Stimulated activated naive CD8-positive, alpha-beta T cell treated with anti-CD3 and anti-CD28 coated beads, Interleukin-15, amount 100 ng/mL, for 72 hours (primary cell): ENCODE data around the gene SZT2.

Experiments used
- ATAC-seq: fragments of 150-1000 bp; cut with Tn5 transposase; 2 replicates; pipeline ENCODE4 v1.10.0; 2021; ENCODE audit warnings: mild to moderate bottlenecking, moderate library complexity
- DNase-seq, 2 donors: peaks; one replicate each; pipeline ENCODE4 v3.0.0; 2021 to 2022
- H3K27ac Mint-ChIP-seq, 2 donors: one replicate each; pipeline ENCODE4 v1.8.0; 2022; ENCODE audit warnings: mild to moderate bottlenecking in 2 of 2, mixed read lengths in 2 of 2, moderate library complexity in 2 of 2
- H3K27me3 Mint-ChIP-seq: one replicate; pipeline ENCODE4 v1.8.0; 2022; ENCODE audit warnings: mixed read lengths
- H3K4me1 Mint-ChIP-seq: one replicate; pipeline ENCODE4 v1.8.0; 2022; ENCODE audit warnings: mild to moderate bottlenecking, mixed read lengths
- H3K4me3 Mint-ChIP-seq, 2 donors: one replicate each; pipeline ENCODE4 v1.8.0; 2022; ENCODE audit warnings: mild to moderate bottlenecking in 2 of 2, mixed read lengths in 2 of 2, moderate library complexity in 1 of 2
- H3K9me3 Mint-ChIP-seq, 2 donors: one replicate each; pipeline ENCODE4 v1.8.0; 2022; ENCODE audit warnings: mixed read lengths in 2 of 2

Gene SZT2

DNA sequence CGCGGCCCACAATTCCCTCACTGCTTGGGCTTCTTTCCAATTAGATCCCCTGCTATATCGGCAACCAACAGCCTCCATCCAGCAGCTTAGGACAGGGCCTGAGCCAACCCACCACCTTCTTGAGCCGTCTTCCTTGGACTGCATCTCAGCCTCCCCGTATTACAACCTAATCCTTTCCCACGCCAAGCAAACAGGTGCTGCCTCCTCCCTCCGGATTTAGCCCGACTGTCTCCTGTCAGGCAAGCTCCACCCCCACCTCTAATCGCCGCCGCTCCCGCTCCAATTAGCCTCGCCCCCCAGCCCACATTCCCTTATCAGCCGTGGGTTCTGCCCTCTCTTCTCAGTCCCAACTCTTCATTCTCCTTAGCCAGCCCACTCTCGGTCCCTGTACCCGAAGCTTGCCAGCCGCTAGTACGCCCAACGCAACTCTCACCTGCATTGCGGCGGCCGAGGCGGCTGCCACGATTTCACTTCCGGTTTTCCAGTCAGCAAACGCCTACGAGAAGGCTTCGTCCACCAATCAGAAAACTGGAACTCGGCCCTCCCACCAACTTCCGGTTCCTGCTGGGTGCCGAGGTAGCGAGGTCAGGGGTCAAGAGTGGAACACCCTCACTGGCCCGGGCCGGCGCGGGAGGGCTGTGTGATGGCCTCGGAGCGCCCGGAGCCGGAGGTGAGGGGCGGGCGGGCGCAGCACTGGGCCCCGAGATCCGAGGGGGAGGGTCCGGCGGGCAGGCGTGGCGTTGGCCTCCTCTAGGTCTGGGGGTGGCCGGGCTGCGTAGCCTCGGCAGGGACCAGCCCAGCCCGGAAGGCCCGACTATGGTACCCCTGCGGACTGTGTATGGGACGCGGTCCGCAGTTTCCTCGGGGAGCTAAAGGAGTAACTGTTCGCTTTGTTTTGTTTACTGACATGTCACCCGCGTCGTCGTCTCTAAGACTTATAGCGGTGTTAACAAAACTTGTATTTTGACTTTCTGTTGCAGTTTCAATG, at the start of gene SZT2, which contains the start of gene MED8:
SZT2 (plus strand) TSS at position 574 of the 988 bp plus-strand sequence; CDS start at position 644, 70 bp downstream.
MED8 (minus strand) TSS at position 475 of the 988 bp plus-strand sequence; CDS start at position 439, 36 bp downstream.
- Mint-ChIP-seq H3K4me1 (peaks cover 46% of the 10 kb centered on the region), H3K9me3 (no peaks in the 10 kb centered on the region), H3K27ac (peak within 1 kb of the TSS; percentile 98 to 100), H3K27me3 (no peaks in the 10 kb centered on the region), H3K4me3 (peak within 1 kb of the TSS; percentile 94 to 99)
- ATAC-seq (peak; percentile 99), DNase-seq (peak; percentile 88 to 95)

DNA sequence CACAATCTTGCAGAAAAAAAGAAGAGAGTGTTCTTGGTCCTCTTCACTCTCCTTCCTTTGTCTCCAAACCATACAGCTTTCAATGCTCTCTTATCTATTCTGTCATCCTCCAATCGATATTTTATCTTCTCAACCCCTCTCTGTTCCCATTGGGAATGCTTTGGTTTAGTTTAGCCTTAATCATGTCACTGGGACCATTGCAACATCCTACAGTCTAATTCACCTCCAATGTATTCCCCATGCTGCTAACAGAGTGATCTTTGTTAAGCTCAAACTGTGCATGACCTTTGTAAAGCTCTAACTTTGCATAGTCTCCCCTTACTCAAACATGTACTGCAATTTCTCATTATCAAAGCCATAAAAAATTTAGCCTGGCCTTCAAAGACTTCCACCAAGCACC, 49.1 kb upstream of the SZT2 start:
- Mint-ChIP-seq H3K4me3 (no peak overlapping the region), H3K27me3 (no peaks in the 10 kb centered on the region), H3K9me3 (no peaks in the 10 kb centered on the region), H3K4me1 (no peaks in the 10 kb centered on the region), H3K27ac (no peak overlapping the region)
- ATAC-seq: no peak
- no peak for DNase-seq

DNA sequence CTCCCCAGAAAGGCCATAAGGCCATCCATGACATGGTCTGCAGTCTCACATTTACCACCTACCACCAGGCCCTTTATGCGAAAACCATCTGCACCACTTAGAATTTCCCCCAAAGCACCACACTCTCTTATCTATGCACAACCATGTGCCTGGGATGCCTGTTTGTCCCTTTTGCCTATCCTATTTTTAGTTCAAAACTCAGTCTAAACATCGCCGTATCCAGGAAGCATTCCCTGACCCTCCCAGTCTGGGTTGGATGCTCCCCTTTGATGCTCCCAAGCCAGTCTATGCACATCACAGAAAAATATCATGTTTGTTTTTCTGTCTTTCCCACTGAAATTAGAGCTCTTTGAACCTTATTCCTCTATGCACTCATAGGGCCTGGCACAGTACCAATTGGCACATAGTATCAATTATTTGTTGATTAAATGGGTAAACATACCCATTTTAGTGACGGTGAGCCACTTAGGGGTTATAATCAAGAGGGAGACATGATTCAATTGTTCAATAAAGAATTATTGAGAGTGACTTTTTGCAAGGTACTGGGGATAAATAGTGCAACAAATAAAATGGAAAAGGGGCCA, 45.3 kb upstream of the SZT2 start:
- no peaks in the 10 kb centered on the region for H3K27me3 Mint-ChIP-seq
- peaks cover 8% of the 10 kb centered on the region for H3K4me1 Mint-ChIP-seq
- no peak overlapping the region for H3K4me3 Mint-ChIP-seq
- H3K27ac Mint-ChIP-seq: no peak overlapping the region
- no peaks in the 10 kb centered on the region for H3K9me3 Mint-ChIP-seq
- no peak for DNase-seq
- ATAC-seq: no peak

DNA sequence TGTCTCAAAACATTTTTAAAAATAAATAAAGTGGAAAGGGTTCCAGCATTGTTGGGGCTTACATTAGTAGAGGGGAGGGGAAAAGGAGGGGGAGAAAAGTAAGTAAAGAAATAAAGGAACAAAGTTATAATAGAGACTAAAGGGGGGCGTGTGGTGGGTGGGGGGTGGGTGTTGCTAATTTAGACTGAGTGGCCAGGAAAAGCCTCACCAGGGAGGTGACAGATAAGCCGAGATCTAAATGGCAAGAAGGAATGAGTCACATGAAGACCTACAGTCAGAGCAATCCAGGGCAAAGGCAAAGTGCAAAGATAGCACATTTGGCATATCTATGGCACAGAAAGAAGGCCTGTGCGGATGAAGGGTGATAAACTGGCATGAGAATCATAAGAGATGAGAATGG, 44.6 kb upstream of the SZT2 start:
- DNase-seq (no peak), ATAC-seq (no peak)
- H3K27ac Mint-ChIP-seq: no peak overlapping the region
- no peaks in the 10 kb centered on the region for H3K27me3 Mint-ChIP-seq
- peaks cover 15% of the 10 kb centered on the region for H3K4me1 Mint-ChIP-seq
- H3K4me3 Mint-ChIP-seq: no peak overlapping the region
- H3K9me3 Mint-ChIP-seq: no peaks in the 10 kb centered on the region

DNA sequence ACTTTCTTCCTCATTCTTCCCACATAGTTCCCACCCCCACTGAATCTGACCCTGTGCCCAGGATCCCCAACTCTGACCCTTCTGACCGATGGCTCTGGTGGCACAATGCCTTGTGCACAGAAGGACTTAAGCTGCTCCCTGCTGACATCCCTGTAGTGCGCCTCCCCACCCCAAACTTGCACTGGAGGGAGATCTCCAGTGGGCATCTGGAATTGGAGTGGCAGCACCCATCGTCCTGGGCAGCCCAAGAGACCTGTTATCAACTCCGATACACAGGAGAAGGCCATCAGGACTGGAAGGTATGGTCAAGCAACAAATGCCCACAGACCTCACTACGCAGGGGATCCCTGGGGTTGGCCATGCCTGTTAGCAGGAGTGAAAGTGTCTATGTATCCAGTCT, 43.1 kb upstream of the SZT2 start:
- no peaks in the 10 kb centered on the region for H3K9me3 Mint-ChIP-seq
- ATAC-seq (no peak), DNase-seq (no peak)
- H3K4me3 Mint-ChIP-seq: no peak overlapping the region
- H3K4me1 Mint-ChIP-seq: peaks cover 16% of the 10 kb centered on the region
- H3K27ac Mint-ChIP-seq: no peak overlapping the region
- H3K27me3 Mint-ChIP-seq: no peaks in the 10 kb centered on the region

DNA sequence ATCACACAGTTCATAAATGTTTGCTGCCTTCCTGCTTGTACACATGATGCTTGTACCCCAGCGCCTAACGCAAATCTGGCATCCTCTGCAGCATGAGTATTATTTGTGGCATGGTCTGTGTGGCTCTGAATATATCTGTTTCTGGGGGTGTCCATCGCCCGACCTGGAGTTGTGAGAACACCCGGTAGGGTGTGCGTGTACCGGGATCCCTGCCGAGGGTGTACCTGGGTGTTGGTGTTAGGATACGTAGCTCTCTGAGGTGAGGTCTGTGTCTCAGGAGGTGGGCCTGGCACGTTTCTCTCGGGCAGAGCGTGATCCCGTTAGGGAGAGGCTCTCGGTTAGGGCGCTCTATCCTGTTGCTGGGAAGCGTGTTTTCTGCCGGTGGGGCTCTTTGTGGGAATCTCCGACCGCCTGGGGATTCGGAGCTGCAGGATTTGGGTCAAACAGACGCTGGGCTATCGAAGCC, 41.3 kb upstream of the SZT2 start:
- ATAC-seq (no peak), DNase-seq (no peak)
- Mint-ChIP-seq H3K27ac (no peak overlapping the region), H3K27me3 (no peaks in the 10 kb centered on the region), H3K4me1 (peaks cover 16% of the 10 kb centered on the region), H3K4me3 (peak overlapping the region; percentile 14 to 51), H3K9me3 (no peaks in the 10 kb centered on the region)

DNA sequence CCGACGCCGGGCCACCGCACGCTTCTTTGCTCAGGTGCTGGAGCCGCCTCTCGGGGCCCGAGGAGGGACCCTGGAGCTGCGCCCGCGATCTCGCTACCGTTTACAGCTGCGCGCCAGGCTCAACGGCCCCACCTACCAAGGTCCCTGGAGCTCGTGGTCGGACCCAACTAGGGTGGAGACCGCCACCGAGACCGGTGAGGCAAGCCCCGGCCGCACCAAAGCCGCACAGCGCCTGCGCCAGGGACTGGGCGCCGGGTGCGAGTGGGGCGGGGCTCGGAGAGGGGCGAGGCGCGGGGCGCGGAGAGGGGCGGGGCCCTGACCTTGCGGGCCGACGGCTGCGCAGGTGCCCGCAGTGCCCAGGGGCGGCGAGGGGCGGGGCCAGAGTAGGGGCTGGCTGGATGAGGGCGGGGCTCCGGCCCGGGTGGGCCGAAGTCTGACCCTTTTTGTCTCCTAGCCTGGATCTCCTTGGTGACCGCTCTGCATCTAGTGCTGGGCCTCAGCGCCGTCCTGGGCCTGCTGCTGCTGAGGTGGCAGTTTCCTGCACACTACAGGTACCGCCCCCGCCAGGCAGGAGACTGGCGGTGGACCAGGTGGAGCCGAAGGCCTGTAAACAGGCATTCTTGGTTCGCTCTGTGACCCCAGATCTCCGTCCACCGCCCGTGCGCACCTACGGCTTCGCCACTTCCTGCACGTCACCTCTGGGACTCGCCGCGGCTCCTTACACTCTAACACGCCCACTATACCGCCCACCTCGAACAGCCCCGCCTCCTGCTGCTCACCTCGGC, 40.7 kb upstream of the SZT2 start:
- peak overlapping the region; percentile 53 to 59 for H3K4me3 Mint-ChIP-seq
- H3K27ac Mint-ChIP-seq: peak overlapping the region; percentile 59 to 94
- peaks cover 16% of the 10 kb centered on the region for H3K4me1 Mint-ChIP-seq
- peak; percentile 83 for ATAC-seq
- no peaks in the 10 kb centered on the region for H3K27me3 Mint-ChIP-seq
- no peaks in the 10 kb centered on the region for H3K9me3 Mint-ChIP-seq
- peak; percentile 55 to 61 for DNase-seq

DNA sequence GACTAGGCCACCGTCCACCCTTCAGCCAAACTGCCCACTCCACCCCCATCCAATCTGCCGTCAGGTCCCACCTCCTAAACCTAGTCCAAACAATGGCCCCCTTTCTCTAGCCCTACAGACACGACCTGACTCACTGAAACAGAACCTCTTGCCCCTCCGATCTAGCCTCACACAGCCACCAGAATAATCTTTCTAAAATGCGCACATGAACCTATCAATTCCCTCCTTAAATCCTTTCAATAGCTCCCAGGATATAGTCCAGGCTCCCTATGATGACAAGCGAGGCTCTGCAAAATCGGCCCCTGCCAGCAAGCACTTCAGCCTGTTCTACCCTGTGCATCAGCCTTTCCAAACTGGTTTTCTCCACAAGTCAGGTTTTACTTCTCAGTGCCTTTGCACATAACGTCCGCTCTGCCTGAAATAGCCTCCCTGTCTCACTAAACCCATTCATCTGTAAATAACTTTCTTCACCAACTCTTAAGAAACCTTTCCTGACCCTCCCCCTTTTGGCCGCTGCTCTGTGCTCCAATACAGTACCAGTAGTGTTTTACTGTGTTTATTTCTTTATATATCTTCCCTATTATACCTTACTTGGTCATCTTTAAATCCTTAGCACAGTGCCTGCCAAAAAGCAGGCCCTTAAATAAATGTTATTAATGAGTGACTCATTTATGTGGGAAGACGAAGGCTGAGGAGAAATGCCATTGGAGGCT, 39.9 kb upstream of the SZT2 start:
- no peaks in the 10 kb centered on the region for H3K9me3 Mint-ChIP-seq
- peak overlapping the region; percentile 53 to 59 for H3K4me3 Mint-ChIP-seq
- DNase-seq (no peak), ATAC-seq (no peak)
- peaks cover 16% of the 10 kb centered on the region for H3K4me1 Mint-ChIP-seq
- no peaks in the 10 kb centered on the region for H3K27me3 Mint-ChIP-seq
- H3K27ac Mint-ChIP-seq: peak overlapping the region; percentile 63 to 94

DNA sequence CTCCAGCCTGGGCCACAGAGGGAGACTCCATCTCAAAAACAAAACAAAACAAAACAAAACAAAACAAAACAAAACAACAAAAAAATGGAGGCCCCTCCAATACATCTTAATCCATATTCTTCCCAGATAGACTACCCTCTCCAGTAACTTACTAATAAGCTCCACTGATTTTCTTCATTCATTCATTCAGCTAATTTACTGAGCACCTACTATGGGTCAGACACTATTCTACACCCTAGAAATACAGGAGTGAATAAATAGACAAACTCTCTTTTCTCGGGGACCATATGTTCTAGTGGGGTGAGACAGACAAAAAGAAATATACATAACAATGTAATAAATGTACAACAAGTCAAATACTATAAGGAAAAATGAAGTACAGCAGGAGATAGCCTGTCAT, 38.7 kb upstream of the SZT2 start:
- H3K27ac Mint-ChIP-seq: peak overlapping the region in 1 of 2 donors; percentile 85
- ATAC-seq (no peak), DNase-seq (no peak)

DNA sequence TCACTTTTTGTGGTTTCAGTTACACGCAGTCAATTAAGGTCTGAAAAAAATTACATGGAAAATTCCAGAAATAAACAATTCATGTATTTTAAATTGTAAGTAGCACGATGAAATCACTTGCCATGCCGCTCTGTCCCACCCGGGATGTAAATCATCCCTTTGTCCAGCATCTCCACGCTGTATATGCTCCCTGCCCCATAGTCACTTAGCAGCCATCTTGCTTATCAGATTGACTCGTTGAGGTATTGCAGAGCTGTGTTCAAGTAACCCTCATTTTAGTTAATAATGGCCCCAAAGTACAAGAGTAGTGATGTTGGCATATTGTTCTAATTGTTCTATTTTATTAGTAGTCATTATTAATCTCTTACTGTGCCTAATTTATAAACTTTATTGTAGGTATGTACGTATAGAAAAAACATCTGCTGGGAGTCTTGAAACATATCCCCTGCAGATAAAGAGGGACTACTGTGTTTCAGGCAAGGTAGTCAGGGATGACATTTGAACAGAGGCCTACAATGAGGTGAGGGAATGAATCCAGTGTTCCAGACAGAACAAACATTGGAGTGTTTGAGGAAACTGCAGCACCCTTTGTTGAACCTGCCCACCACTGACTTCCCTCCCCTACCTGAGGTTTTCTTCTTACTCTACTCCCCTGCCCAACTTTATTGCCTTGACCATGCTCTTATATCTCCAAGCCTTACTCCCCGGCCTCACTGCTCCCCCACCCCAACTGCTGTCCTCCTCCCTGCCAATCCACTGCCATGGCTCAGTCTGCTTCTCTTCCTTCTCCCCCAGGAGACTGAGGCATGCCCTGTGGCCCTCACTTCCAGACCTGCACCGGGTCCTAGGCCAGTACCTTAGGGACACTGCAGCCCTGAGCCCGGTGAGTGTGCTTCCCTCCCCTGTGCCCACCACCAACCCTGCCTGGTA, 38.0 kb upstream of the SZT2 start:
- no peaks in the 10 kb centered on the region for H3K9me3 Mint-ChIP-seq

More for the DNA sequence above, 38.7 kb upstream of the SZT2 start:
- Mint-ChIP-seq H3K4me3 (no peak overlapping the region), H3K4me1 (peaks cover 16% of the 10 kb centered on the region), H3K27me3 (no peaks in the 10 kb centered on the region), H3K9me3 (no peaks in the 10 kb centered on the region)

DNA sequence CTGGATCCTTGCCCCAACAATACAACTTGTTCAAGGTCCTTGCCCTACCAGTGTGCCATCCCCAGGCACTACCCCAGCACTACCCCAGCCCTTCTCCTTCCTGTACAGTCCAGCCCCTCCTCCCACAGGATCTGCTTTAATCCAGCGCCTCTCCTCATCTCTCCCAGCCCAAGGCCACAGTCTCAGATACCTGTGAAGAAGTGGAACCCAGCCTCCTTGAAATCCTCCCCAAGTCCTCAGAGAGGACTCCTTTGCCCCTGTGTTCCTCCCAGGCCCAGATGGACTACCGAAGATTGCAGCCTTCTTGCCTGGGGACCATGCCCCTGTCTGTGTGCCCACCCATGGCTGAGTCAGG, 37.4 kb upstream of the SZT2 start:
- Mint-ChIP-seq H3K4me1 (peaks cover 16% of the 10 kb centered on the region), H3K9me3 (no peaks in the 10 kb centered on the region), H3K4me3 (no peak overlapping the region), H3K27ac (no peak overlapping the region), H3K27me3 (no peaks in the 10 kb centered on the region)
- no peak for ATAC-seq
- DNase-seq: no peak

More for the DNA sequence above, 38.0 kb upstream of the SZT2 start:
- no peak for ATAC-seq
- no peaks in the 10 kb centered on the region for H3K27me3 Mint-ChIP-seq
- H3K4me1 Mint-ChIP-seq: peaks cover 16% of the 10 kb centered on the region
- H3K27ac Mint-ChIP-seq: no peak overlapping the region
- DNase-seq: no peak
- no peak overlapping the region for H3K4me3 Mint-ChIP-seq

DNA sequence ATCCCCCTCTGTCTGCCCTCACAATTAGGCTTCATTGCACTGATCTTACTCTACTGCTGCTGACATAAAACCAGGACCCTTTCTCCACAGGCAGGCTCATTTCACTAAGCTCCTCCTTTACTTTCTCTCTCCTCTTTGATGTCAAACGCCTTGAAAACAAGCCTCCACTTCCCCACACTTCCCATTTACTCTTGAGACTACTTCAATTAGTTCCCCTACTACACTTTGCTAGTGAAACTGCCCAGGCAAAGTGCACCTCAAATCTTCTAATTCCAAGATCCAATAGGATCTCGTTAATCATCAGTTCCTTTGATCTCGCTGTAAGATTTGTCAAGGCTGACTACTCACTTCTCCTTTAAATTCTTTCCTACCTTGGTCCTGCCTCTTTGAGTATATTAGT, 36.8 kb upstream of the SZT2 start:
- no peak for ATAC-seq
- DNase-seq: no peak
- Mint-ChIP-seq H3K4me3 (no peak overlapping the region), H3K27ac (peak overlapping the region in 1 of 2 donors; percentile 11), H3K4me1 (peaks cover 19% of the 10 kb centered on the region), H3K27me3 (no peaks in the 10 kb centered on the region), H3K9me3 (no peaks in the 10 kb centered on the region)

DNA sequence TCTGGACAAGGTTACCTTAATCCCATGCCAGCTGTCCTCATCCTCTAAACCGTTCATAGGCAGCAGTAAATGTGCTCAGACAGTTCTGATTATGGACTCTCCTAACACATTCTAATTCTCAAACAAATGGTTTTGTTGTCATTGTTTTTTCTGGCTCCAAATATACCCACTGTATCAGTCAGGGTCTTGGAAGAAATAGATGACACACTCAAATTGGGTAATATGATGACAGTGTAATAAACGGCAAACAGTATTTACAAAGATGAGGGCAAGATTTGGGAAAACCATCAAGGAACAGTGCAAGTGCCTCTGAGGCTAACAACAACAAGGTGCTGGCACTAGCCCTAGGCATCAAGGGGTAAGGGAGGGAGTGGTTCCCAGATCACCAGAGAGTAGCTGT, 35.2 kb upstream of the SZT2 start:
- Mint-ChIP-seq H3K4me1 (peaks cover 18% of the 10 kb centered on the region), H3K27me3 (no peaks in the 10 kb centered on the region), H3K27ac (no peak overlapping the region), H3K4me3 (no peak overlapping the region), H3K9me3 (no peaks in the 10 kb centered on the region)
- no peak for ATAC-seq
- no peak for DNase-seq

DNA sequence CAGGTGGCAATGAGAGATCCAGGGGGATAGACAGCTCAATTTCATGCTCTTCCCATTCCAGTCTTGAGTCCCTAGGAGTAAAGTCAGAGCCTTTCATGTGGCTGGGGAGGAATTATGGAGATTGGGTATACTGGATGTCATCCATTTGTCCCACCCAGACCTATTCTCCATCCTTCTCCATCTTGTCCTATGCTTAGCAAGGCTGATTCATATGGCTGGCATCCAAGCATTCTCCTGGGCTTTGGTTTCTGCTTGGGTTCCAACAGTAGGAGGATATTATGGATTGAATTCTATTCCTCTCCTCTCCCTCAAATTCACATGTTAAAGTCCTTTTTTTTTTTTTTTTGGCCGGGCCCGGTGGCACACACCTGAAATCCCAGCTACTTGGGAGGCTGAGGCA, 34.8 kb upstream of the SZT2 start:
- DNase-seq (no peak), ATAC-seq (no peak)
- H3K27me3 Mint-ChIP-seq: no peaks in the 10 kb centered on the region
- peaks cover 18% of the 10 kb centered on the region for H3K4me1 Mint-ChIP-seq
- H3K9me3 Mint-ChIP-seq: no peaks in the 10 kb centered on the region
- H3K27ac Mint-ChIP-seq: no peak overlapping the region
- H3K4me3 Mint-ChIP-seq: no peak overlapping the region
